Bronchus fibroblast of lung (primary cell): ENCODE data around the gene SLC9A7. TPM values are rescaled to one million over a fixed set of nuclear protein-coding genes. Genes with fewer than 3 reads are reported as not detected.

Source experiments
- total RNA-seq: library from RNA; depleted of rRNA; stranded (reverse); fragments of >200 nt; gene quantifications from 2 replicates; pipeline ENCODE4 v1.2.3, GENCODE V29; 2015

Gene SLC9A7
- total RNA-seq: 13.1 and 17.2 TPM in 2 replicates

DNA sequence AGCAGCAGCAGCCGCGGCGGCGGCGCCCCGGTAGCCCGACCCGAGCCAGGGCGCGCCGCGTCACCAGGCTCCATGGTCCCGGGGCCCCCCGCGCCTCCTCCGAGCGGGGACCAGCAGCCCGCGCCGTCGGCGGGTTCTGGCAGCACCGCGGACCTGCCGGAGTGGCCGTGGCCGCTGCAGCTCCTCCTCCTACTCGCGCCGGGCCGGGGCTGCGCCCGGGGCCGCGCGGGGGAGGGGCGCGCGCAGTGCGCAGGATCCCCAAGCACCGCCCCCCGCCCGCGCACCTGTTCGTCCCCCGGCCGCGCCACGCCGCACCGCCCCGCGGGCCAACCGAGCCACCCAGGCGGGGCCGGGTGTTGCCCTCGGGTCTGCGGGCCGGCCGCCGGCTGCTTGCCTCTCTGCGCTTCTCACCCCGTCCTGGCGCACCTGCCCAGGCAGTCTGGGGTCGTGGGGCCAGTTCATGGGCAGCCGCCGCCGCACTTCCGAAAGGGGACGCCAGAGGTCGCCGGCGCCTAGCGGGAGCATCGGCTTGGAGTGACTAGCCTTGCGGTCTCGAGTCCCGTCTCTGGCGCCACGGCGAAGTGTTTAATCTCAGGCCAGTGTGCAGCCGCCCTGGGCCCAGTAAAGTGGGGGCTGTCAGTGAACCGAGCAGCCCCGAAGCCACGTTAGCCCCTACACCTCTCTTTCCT, at the start of gene SLC9A7:
TSS of gene SLC9A7 (minus strand) at position 163 of the 689 bp plus-strand sequence. CDS start at position 74, 89 bp downstream.

DNA sequence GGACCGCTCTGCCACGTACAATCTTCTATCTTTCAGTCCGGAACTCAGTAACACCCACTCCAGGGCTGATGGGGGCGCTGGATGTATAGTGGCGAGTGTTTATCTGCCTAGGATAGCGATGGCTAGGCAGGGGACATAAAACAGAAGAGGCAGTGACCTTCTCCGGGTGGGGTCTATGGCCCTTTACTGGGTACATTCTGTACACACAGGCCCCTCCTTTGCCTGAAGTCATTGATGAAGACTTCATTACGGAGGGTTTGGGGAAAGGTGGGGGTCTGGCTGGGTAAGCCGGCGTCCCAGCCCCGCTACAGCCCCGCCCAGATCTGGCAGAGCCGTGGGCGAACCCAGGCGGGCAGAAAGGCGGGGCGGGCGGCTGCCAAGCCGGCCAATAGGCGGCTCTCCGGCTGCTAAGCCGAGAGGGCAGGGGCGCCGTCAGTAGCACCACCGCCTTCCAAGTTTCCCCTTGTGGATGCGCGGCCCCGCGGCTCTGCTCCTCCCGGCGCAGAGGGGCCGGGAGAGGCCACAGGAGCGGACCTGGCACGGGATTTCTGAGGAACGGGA, 185.5 kb downstream of the SLC9A7 start, which contains the start of gene CHST7:
TSS of gene CHST7 (plus strand) at position 435 of the 561 bp plus-strand sequence. CDS start 167 bp downstream, outside the sequence.

Other genes with a start within 250 kb of the SLC9A7 start
- 1.7 and 1.8 TPM in 2 replicates for gene ZNF674, start 213.7 kb downstream of the SLC9A7 start, total RNA-seq
- gene CHST7, start 185.4 kb downstream of the SLC9A7 start, total RNA-seq: 7.9 and 8.9 TPM in 2 replicates
- gene RP2, start 77.9 kb upstream of the SLC9A7 start, total RNA-seq: 7.4 and 12.4 TPM in 2 replicates
- gene JADE3, start 153.3 kb upstream of the SLC9A7 start, total RNA-seq: 1.6 and 1.7 TPM in 2 replicates